ENCODE data around the gene MYDGF. TPM values are rescaled to one million over a fixed set of nuclear protein-coding genes. Genes with fewer than 3 reads are reported as not detected.

The MYDGF gene
- polyA plus RNA-seq, 3 donors = 64.0 to 72.1 (median 71.4) TPM

- DNase-seq (ENCODE audit: low read depth in 3 of 3, low spot score in 2 of 3) = no peak
Observed at GRCh38 chr19:4678881-4679790, 9.0 kb upstream of the MYDGF start.

GRCh38 chr19:4676955-4677731 lies 7.0 kb upstream of the MYDGF start:
- DNase-seq (ENCODE audit: low read depth in 3 of 3, low spot score in 2 of 3) = no peak

GRCh38 chr19:4675346-4675745 lies 5.2 kb upstream of the MYDGF start:
- DNase-seq (ENCODE audit: low read depth in 3 of 3, low spot score in 2 of 3) = no peak

GRCh38 chr19:4673726-4674125 lies 3.6 kb upstream of the MYDGF start:
- DNase-seq (ENCODE audit: low read depth in 3 of 3, low spot score in 2 of 3) = no peak

GRCh38 chr19:4673216-4673615 lies 3.1 kb upstream of the MYDGF start:
- DNase-seq (ENCODE audit: low read depth in 3 of 3, low spot score in 2 of 3) = no peak

GRCh38 chr19:4671185-4671851 lies 1.2 kb upstream of the MYDGF start:
- DNase-seq (ENCODE audit: low read depth in 3 of 3, low spot score in 2 of 3) = no peak

- no peak for DNase-seq (ENCODE audit: low read depth in 3 of 3, low spot score in 2 of 3)
Observed at GRCh38 chr19:4664642-4665041, 5.5 kb downstream of the MYDGF start.

GRCh38 chr19:4662812-4663211 lies 7.3 kb downstream of the MYDGF start:
- DNase-seq (ENCODE audit: low read depth in 3 of 3, low spot score in 2 of 3) = no peak

- DNase-seq (ENCODE audit: low read depth in 3 of 3, low spot score in 2 of 3) = no peak
Observed at GRCh38 chr19:4662020-4662695, 8.0 kb downstream of the MYDGF start.

- DNase-seq (ENCODE audit: low read depth in 3 of 3, low spot score in 2 of 3) = no peak
Observed at GRCh38 chr19:4660993-4661392, 9.1 kb downstream of the MYDGF start.

GRCh38 chr19:4660181-4660791 lies 9.9 kb downstream of the MYDGF start:
- no peak for DNase-seq (ENCODE audit: low read depth in 3 of 3, low spot score in 2 of 3)

GRCh38 chr19:4657835-4658234 lies 12.3 kb downstream of the MYDGF start:
- DNase-seq (ENCODE audit: low read depth in 3 of 3, low spot score in 2 of 3) = no peak

- no peak for DNase-seq (ENCODE audit: low read depth in 3 of 3, low spot score in 2 of 3)
Observed at GRCh38 chr19:4657262-4657661, 12.9 kb downstream of the MYDGF start.

- no peak for DNase-seq (ENCODE audit: low read depth in 3 of 3, low spot score in 2 of 3)
Observed at GRCh38 chr19:4656102-4656501, 14.0 kb downstream of the MYDGF start.

- DNase-seq (ENCODE audit: low read depth in 3 of 3, low spot score in 2 of 3) = no peak
Observed at GRCh38 chr19:4654437-4655361, 15.4 kb downstream of the MYDGF start.

- DNase-seq (ENCODE audit: low read depth in 3 of 3, low spot score in 2 of 3) = no peak
Observed at GRCh38 chr19:4653793-4654436, 16.2 kb downstream of the MYDGF start.

- no peak for DNase-seq (ENCODE audit: low read depth in 3 of 3, low spot score in 2 of 3)
Observed at GRCh38 chr19:4652075-4652474, 18.1 kb downstream of the MYDGF start.

- DNase-seq (ENCODE audit: low read depth in 3 of 3, low spot score in 2 of 3) = no peak
Observed at GRCh38 chr19:4650159-4650558, 20.0 kb downstream of the MYDGF start.

Measured in right renal cortex interstitium (tissue), 3 donors.